SK-N-SH treated with all-trans-retinoic acid at 6 μM for 48 hours (cell line): Measurements from ENCODE around the gene ATXN10.

Experiments
- ATAC-seq: fragments of 200-7000 bp; cut with Tn5 transposase; 3 replicates; pipeline ENCODE4 v1.9.1; 2020; ENCODE audit warnings: mild to moderate bottlenecking, moderate library complexity
- ARNTL ChIP-seq: fragments of 450-650 bp; formaldehyde crosslinking; IDR thresholded peaks from 2 replicates; pipeline ENCODE4 v1.5.0; 2020; ENCODE audit warnings: low read depth, mild to moderate bottlenecking, moderate library complexity, borderline replicate concordance
- BACH2 ChIP-seq: fragments of 250-450 bp; sonication (Bioruptor Pico); IDR thresholded peaks from 2 replicates; pipeline ENCODE4 v1.9.0; 2021; ENCODE audit warnings: mild to moderate bottlenecking, borderline replicate concordance
- CSDC2 ChIP-seq: fragments of 250-450 bp; sonication (Bioruptor Pico); IDR thresholded peaks from 2 replicates; pipeline ENCODE4 v1.5.0; 2020; ENCODE audit warnings: mild to moderate bottlenecking, moderate library complexity
- ESRRG ChIP-seq: fragments of 250-450 bp; sonication (Bioruptor Pico); IDR thresholded peaks from 2 replicates; pipeline ENCODE4 v1.6.1; 2021; ENCODE audit warnings: mild to moderate bottlenecking
- ISL1 ChIP-seq: fragments of 250-450 bp; sonication (Bioruptor Pico); IDR thresholded peaks from 2 replicates; pipeline ENCODE4 v2.1.2; 2022; ENCODE audit warnings: mild to moderate bottlenecking, moderate library complexity
- PPARA ChIP-seq: fragments of 250-450 bp; sonication (Bioruptor Pico); IDR thresholded peaks from 2 replicates; pipeline ENCODE4 v1.5.0; 2020; ENCODE audit warnings: mild to moderate bottlenecking, borderline replicate concordance
- RARB ChIP-seq: fragments of 250-450 bp; sonication (Bioruptor Pico); IDR thresholded peaks from 2 replicates; pipeline ENCODE4 v1.8.0; 2021; ENCODE audit warnings: mild to moderate bottlenecking, moderate library complexity
- SNAI2 ChIP-seq: fragments of 250-450 bp; sonication (Bioruptor Pico); IDR thresholded peaks from 2 replicates; pipeline ENCODE4 v1.5.0; 2020; ENCODE audit warnings: mild to moderate bottlenecking, moderate library complexity
- TCF4 ChIP-seq: fragments of 250-450 bp; sonication (Bioruptor Pico); IDR thresholded peaks from 2 replicates; pipeline ENCODE4 v1.8.0; 2021; ENCODE audit warnings: mild to moderate bottlenecking, moderate library complexity, borderline replicate concordance
- TOX ChIP-seq: fragments of 250-450 bp; sonication (Bioruptor Pico); IDR thresholded peaks from 2 replicates; pipeline ENCODE4 v1.8.0; 2021; ENCODE audit warnings: mild to moderate bottlenecking, moderate library complexity, borderline replicate concordance
- ZC3H10 ChIP-seq: fragments of 250-450 bp; sonication (Bioruptor Pico); IDR thresholded peaks from 2 replicates; pipeline ENCODE4 v1.5.1; 2021; ENCODE audit warnings: mild to moderate bottlenecking, moderate library complexity
- ZFP3 ChIP-seq: fragments of 250-450 bp; sonication (Bioruptor Pico); IDR thresholded peaks from 2 replicates; pipeline ENCODE4 v1.5.0; 2020; ENCODE audit warnings: mild to moderate bottlenecking, moderate library complexity
- ZNF565 ChIP-seq: fragments of 450-650 bp; formaldehyde crosslinking; conservative IDR thresholded peaks from 2 replicates; pipeline ENCODE4 v1.5.0; 2020; ENCODE audit warnings: low read depth, mild to moderate bottlenecking, moderate library complexity
- ZNF70 ChIP-seq: fragments of 450-650 bp; formaldehyde crosslinking; IDR thresholded peaks from 2 replicates; pipeline ENCODE4 v1.5.0; 2020; ENCODE audit warnings: mild to moderate bottlenecking, moderate library complexity
- ZNF8 ChIP-seq: fragments of 450-650 bp; formaldehyde crosslinking; IDR thresholded peaks from 2 replicates; pipeline ENCODE4 v1.5.0; 2020; ENCODE audit warnings: mild to moderate bottlenecking, moderate library complexity
- TF ChIP-seq, protein P1 (sequence below): fragments of 250-450 bp; sonication (Bioruptor Pico); IDR thresholded peaks from 2 replicates; pipeline ENCODE4 v1.8.0; 2021; ENCODE audit warnings: low read depth, mild to moderate bottlenecking, moderate library complexity, borderline replicate concordance
- TF ChIP-seq, protein P2 (sequence below): fragments of 250-450 bp; sonication (Bioruptor Pico); IDR thresholded peaks from 2 replicates; pipeline ENCODE4 v1.5.1; 2020; ENCODE audit warnings: low read depth, mild to moderate bottlenecking, moderate library complexity
- TF ChIP-seq, protein P3 (sequence below): fragments of 250-450 bp; sonication (Bioruptor Pico); IDR thresholded peaks from 2 replicates; pipeline ENCODE4 v1.8.0; 2020; ENCODE audit warnings: mild to moderate bottlenecking, moderate library complexity, borderline replicate concordance
- TF ChIP-seq, protein P4 (sequence below): fragments of 250-450 bp; sonication (Bioruptor Pico); IDR thresholded peaks from 2 replicates; pipeline ENCODE4 v1.5.1; 2021; ENCODE audit warnings: mild to moderate bottlenecking, moderate library complexity

ATXN10 gene

DNA sequence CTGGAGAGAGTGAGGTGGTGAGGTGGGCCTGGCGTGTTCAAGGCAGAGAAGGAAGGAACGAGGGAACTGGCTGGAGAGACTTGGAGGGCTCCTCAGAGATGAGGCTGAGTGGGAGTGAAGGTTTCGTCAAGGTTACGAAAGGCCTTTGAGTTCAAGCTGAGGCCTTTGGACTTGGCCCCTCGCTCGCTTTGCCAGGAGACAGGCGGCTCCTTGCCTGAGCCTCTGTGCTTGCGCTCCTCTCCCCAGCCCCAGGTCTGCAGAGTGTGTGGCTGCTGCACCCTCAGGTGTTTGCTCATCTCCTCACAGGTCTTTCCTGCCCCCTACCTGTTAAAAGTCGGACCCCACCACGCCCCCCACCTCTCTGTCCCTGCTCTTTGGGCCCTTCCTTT lies 91.6 kb downstream of the ATXN10 start:
- ATAC-seq: no peak
- TF ChIP-seq ZC3H10 (CRISPR knock-in tag): no peak
- TF ChIP-seq, protein P1, sequence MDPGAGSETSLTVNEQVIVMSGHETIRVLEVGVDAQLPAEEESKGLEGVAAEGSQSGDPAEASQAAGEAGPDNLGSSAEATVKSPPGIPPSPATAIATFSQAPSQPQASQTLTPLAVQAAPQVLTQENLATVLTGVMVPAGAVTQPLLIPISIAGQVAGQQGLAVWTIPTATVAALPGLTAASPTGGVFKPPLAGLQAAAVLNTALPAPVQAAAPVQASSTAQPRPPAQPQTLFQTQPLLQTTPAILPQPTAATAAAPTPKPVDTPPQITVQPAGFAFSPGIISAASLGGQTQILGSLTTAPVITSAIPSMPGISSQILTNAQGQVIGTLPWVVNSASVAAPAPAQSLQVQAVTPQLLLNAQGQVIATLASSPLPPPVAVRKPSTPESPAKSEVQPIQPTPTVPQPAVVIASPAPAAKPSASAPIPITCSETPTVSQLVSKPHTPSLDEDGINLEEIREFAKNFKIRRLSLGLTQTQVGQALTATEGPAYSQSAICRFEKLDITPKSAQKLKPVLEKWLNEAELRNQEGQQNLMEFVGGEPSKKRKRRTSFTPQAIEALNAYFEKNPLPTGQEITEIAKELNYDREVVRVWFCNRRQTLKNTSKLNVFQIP (CRISPR knock-in tag): no peak
- no peak for TF ChIP-seq TOX (CRISPR knock-in tag)
- no peak for TF ChIP-seq ISL1
- TF ChIP-seq, protein P2, sequence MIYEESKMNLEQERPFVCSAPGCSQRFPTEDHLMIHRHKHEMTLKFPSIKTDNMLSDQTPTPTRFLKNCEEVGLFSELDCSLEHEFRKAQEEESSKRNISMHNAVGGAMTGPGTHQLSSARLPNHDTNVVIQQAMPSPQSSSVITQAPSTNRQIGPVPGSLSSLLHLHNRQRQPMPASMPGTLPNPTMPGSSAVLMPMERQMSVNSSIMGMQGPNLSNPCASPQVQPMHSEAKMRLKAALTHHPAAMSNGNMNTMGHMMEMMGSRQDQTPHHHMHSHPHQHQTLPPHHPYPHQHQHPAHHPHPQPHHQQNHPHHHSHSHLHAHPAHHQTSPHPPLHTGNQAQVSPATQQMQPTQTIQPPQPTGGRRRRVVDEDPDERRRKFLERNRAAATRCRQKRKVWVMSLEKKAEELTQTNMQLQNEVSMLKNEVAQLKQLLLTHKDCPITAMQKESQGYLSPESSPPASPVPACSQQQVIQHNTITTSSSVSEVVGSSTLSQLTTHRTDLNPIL: no peak
- no peak for TF ChIP-seq RARB (CRISPR knock-in tag)
- TF ChIP-seq ZNF565 (CRISPR knock-in tag): no peak
- no peak for TF ChIP-seq PPARA

DNA sequence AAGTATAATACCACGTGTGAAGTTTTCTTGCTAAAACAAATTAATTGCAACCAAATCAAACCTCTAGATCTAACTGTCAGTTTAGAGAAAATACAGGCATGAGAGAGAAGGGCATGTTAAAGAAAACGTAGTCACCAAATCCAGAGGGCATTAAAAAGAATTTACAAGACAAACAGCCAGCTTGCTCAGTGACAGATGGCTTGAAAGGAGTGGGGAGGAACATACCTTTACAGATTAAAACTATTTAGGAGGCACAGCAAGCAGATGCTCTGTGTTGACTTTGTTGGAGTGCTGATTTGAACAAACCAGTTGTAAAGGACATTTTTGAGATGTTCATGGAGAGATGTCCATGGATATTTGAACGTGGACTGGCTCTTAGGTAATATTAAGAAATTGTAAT lies 96.9 kb downstream of the ATXN10 start:
- no peak for ATAC-seq
- TF ChIP-seq RARB (CRISPR knock-in tag) (no peak), TOX (CRISPR knock-in tag) (no peak), ZNF70 (CRISPR knock-in tag) (no peak), ESRRG (CRISPR knock-in tag) (no peak), ZFP3 (CRISPR knock-in tag) (no peak), ISL1 (no peak), ARNTL (CRISPR knock-in tag) (no peak), SNAI2 (CRISPR knock-in tag) (no peak)

DNA sequence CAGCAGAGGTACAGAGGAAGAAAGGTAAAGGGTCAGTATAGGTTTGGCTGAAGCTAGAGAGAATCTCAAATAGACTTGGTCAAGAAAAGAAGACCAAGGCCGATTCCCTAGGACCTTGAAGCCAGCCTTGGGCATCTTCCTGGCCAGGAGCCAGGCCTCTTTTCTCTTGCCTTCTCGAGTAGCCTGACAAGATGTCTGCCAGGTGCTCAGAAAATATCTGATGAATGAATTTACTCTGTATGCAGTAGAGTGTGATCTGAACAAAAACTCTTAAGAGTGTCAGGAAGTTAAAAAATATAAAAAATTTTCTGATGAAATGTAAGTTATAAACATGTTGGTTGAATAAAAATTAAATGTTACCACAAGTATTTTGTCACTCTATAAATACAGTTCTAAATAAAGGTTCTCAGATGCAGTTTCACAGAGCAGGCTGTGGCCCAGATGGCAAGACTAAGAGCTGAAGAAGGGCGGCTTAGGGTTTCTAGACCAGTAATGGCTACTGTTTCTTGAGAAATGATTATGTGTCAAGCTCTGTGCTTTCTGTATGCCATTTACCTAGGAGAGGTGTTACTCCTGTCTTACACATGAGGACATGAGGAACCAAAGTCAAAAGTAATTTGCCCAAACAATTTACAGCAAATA lies 98.1 kb downstream of the ATXN10 start:
- no peak for TF ChIP-seq ZNF70 (CRISPR knock-in tag)
- no peak for TF ChIP-seq TOX (CRISPR knock-in tag)
- TF ChIP-seq BACH2 (CRISPR knock-in tag): no peak
- no peak for TF ChIP-seq CSDC2 (CRISPR knock-in tag)
- TF ChIP-seq, protein P3, sequence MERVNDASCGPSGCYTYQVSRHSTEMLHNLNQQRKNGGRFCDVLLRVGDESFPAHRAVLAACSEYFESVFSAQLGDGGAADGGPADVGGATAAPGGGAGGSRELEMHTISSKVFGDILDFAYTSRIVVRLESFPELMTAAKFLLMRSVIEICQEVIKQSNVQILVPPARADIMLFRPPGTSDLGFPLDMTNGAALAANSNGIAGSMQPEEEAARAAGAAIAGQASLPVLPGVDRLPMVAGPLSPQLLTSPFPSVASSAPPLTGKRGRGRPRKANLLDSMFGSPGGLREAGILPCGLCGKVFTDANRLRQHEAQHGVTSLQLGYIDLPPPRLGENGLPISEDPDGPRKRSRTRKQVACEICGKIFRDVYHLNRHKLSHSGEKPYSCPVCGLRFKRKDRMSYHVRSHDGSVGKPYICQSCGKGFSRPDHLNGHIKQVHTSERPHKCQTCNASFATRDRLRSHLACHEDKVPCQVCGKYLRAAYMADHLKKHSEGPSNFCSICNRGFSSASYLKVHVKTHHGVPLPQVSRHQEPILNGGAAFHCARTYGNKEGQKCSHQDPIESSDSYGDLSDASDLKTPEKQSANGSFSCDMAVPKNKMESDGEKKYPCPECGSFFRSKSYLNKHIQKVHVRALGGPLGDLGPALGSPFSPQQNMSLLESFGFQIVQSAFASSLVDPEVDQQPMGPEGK (CRISPR knock-in tag): no peak
- TF ChIP-seq ZFP3 (CRISPR knock-in tag): no peak
- TF ChIP-seq PPARA: no peak
- no peak for TF ChIP-seq ZNF8 (CRISPR knock-in tag)
- TF ChIP-seq, protein P2: no peak
- no peak for TF ChIP-seq ISL1
- TF ChIP-seq, protein P1 (CRISPR knock-in tag): no peak
- no peak for TF ChIP-seq ESRRG (CRISPR knock-in tag)
- no peak for TF ChIP-seq ZNF565 (CRISPR knock-in tag)
- TF ChIP-seq, all 23 proteins: peak for 0
- no peak for ATAC-seq

DNA sequence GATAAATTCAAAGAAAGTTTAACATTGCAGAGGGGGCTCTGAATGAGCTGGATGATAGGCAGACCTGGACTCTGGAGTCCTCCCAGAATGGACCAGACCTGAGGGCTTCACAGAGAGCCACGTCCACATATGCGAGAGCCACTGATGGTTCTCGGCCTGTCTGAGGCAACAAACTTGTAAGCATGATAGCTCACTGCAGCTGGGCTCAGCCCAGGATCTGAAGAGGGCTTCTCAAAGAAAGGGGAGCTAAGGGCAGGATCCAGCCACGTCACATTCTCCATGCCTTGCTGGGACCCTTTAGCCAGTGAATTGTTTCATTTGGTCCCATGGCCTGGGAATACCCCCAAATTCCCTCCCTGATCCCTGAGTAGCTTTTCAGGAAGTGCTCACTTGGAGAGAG lies 98.9 kb downstream of the ATXN10 start:
- no peak for ATAC-seq
- TF ChIP-seq CSDC2 (CRISPR knock-in tag): no peak
- TF ChIP-seq, protein P4, sequence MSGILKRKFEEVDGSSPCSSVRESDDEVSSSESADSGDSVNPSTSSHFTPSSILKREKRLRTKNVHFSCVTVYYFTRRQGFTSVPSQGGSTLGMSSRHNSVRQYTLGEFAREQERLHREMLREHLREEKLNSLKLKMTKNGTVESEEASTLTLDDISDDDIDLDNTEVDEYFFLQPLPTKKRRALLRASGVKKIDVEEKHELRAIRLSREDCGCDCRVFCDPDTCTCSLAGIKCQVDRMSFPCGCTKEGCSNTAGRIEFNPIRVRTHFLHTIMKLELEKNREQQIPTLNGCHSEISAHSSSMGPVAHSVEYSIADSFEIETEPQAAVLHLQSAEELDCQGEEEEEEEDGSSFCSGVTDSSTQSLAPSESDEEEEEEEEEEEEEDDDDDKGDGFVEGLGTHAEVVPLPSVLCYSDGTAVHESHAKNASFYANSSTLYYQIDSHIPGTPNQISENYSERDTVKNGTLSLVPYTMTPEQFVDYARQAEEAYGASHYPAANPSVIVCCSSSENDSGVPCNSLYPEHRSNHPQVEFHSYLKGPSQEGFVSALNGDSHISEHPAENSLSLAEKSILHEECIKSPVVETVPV (CRISPR knock-in tag): no peak
- TF ChIP-seq TCF4 (CRISPR knock-in tag): no peak
- TF ChIP-seq RARB (CRISPR knock-in tag): no peak
- TF ChIP-seq, protein P3 (CRISPR knock-in tag): no peak
- TF ChIP-seq ZNF8 (CRISPR knock-in tag): no peak
- TF ChIP-seq, all 23 proteins: peak for 0
